ENCODE results near the gene MFSD6. TPM values are rescaled to one million over a fixed set of nuclear protein-coding genes. Genes with fewer than 3 reads are reported as not detected.
A peak's percentile ranks its signal among the peaks of the same experiment; 100 is the strongest.

The MFSD6 gene
- total RNA-seq, 3 donors from 2014 or later (not counting 1 experiment from before 2014, with no cell fraction given), result 36.7 to 50.5 (median 48.0) TPM

GRCh38 chr2:190481339-190481738 is 73.2 kb downstream of the MFSD6 start:
- Histone ChIP-seq H3K4me3 (ENCODE audit: low read length) (no peak overlapping the region), H3K36me3 (ENCODE audit: control insufficient read depth, insufficient read depth, low read length) (no peaks in the 10 kb centered on the region), H3K27me3 (ENCODE audit: control insufficient read depth, insufficient read depth, low read length) (no peaks in the 10 kb centered on the region), H3K27ac (ENCODE audit: low read length) (no peak overlapping the region), H3K9me3 (ENCODE audit: control insufficient read depth, insufficient read depth, low read length) (no peaks in the 10 kb centered on the region), H3K4me1 (ENCODE audit: control insufficient read depth, insufficient read depth, low read length) (no peaks in the 10 kb centered on the region)
- Mint-ChIP-seq H3K36me3 (no peaks in the 10 kb centered on the region), H3K4me3 (no peak overlapping the region), H3K27ac (peak overlapping the region; percentile 22 to 40), H3K27me3 (ENCODE audit: low read depth in 2 of 2) (no peaks in the 10 kb centered on the region), H3K9me3 (no peaks in the 10 kb centered on the region), H3K4me1 (peaks cover 17 to 43% of the 10 kb centered on the region in 2 donors)
- TF ChIP-seq, protein P1, sequence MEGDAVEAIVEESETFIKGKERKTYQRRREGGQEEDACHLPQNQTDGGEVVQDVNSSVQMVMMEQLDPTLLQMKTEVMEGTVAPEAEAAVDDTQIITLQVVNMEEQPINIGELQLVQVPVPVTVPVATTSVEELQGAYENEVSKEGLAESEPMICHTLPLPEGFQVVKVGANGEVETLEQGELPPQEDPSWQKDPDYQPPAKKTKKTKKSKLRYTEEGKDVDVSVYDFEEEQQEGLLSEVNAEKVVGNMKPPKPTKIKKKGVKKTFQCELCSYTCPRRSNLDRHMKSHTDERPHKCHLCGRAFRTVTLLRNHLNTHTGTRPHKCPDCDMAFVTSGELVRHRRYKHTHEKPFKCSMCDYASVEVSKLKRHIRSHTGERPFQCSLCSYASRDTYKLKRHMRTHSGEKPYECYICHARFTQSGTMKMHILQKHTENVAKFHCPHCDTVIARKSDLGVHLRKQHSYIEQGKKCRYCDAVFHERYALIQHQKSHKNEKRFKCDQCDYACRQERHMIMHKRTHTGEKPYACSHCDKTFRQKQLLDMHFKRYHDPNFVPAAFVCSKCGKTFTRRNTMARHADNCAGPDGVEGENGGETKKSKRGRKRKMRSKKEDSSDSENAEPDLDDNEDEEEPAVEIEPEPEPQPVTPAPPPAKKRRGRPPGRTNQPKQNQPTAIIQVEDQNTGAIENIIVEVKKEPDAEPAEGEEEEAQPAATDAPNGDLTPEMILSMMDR (IDR thresholded peaks at IDR 0.05), result no peak
- DNase-seq (no peak), ATAC-seq (no peak)
- 96% methylated on average over 2 of the region's 2 CpGs for WGBS (ENCODE audit: insufficient coverage)
- intact Hi-C loops (cut with micrococcal nuclease), result no loop called here

GRCh38 chr2:190482451-190482850 is 74.3 kb downstream of the MFSD6 start:
- H3K4me1 Mint-ChIP-seq, result peaks cover 17 to 44% of the 10 kb centered on the region in 2 donors
- no peaks in the 10 kb centered on the region for H3K9me3 ChIP-seq (ENCODE audit: control insufficient read depth, insufficient read depth, low read length)
- DNase-seq, result no peak
- no peaks in the 10 kb centered on the region for H3K27me3 Mint-ChIP-seq (ENCODE audit: low read depth in 2 of 2)
- H3K36me3 ChIP-seq (ENCODE audit: control insufficient read depth, insufficient read depth, low read length), result no peaks in the 10 kb centered on the region
- ATAC-seq, result no peak
- TF ChIP-seq, protein P1 (IDR thresholded peaks at IDR 0.05), result no peak
- intact Hi-C loops (cut with micrococcal nuclease), result no loop called here
- no peaks in the 10 kb centered on the region for H3K4me1 ChIP-seq (ENCODE audit: control insufficient read depth, insufficient read depth, low read length)
- H3K27ac Mint-ChIP-seq, result peak overlapping the region; percentile 22 to 40
- no peaks in the 10 kb centered on the region for H3K27me3 ChIP-seq (ENCODE audit: control insufficient read depth, insufficient read depth, low read length)
- no peak overlapping the region for H3K4me3 ChIP-seq (ENCODE audit: low read length)
- H3K27ac ChIP-seq (ENCODE audit: low read length), result no peak overlapping the region
- H3K36me3 Mint-ChIP-seq, result no peaks in the 10 kb centered on the region
- H3K4me3 Mint-ChIP-seq, result no peak overlapping the region
- H3K9me3 Mint-ChIP-seq, result no peaks in the 10 kb centered on the region

DNA sequence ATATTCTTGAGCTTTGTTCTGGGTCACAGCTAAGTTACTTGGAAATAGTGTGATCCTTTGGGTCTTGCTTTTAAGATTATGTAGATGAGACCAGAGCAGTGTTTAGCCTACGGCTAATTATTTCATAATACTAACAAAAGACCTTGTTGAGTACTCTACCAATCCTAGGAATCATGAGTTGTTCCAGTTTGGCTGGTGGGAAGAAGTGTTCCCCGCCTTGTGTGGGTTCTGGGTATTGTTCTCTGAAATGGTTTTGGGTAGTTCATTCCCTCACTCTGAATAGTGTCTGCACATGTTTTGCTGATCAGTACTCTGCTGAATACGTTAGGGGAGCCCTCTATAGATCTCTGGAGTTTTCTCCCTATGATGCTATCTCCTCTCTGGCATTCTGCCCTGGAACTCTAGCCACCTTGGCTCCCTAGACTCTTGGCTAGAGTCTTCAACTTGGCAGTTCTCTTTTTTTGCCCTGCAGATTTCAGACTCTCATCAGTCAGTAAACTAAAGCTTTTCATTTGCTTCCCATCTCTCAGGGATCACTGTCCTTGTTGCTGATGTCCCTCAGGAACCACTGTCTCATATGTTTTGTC is 78.0 kb downstream of the MFSD6 start:
- Mint-ChIP-seq H3K27me3 (ENCODE audit: low read depth in 2 of 2) (no peaks in the 10 kb centered on the region), H3K9me3 (no peaks in the 10 kb centered on the region), H3K36me3 (peaks cover 14% of the 10 kb centered on the region), H3K4me1 (peaks cover 13 to 24% of the 10 kb centered on the region in 2 donors), H3K27ac (peak overlapping the region; percentile 31 to 33), H3K4me3 (no peak overlapping the region)
- no peak for ATAC-seq
- 97% methylated on average over 2 of the region's 3 CpGs for WGBS (ENCODE audit: insufficient coverage)
- no peak overlapping the region for H3K27ac ChIP-seq (ENCODE audit: low read length)
- H3K4me3 ChIP-seq (ENCODE audit: low read length), result no peak overlapping the region
- H3K27me3 ChIP-seq (ENCODE audit: control insufficient read depth, insufficient read depth, low read length), result no peaks in the 10 kb centered on the region
- TF ChIP-seq, protein P1 (IDR thresholded peaks at IDR 0.05), result no peak
- DNase-seq, result no peak
- no peaks in the 10 kb centered on the region for H3K4me1 ChIP-seq (ENCODE audit: control insufficient read depth, insufficient read depth, low read length)
- intact Hi-C loops (cut with micrococcal nuclease), result no loop called here
- peaks cover 1% of the 10 kb centered on the region for H3K9me3 ChIP-seq (ENCODE audit: control insufficient read depth, insufficient read depth, low read length)
- H3K36me3 ChIP-seq (ENCODE audit: control insufficient read depth, insufficient read depth, low read length), result peaks cover 23% of the 10 kb centered on the region

All from natural killer cell (primary cell).